ENCODE results near the gene TINAG.

The TINAG gene, protein sequence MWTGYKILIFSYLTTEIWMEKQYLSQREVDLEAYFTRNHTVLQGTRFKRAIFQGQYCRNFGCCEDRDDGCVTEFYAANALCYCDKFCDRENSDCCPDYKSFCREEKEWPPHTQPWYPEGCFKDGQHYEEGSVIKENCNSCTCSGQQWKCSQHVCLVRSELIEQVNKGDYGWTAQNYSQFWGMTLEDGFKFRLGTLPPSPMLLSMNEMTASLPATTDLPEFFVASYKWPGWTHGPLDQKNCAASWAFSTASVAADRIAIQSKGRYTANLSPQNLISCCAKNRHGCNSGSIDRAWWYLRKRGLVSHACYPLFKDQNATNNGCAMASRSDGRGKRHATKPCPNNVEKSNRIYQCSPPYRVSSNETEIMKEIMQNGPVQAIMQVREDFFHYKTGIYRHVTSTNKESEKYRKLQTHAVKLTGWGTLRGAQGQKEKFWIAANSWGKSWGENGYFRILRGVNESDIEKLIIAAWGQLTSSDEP

DNA sequence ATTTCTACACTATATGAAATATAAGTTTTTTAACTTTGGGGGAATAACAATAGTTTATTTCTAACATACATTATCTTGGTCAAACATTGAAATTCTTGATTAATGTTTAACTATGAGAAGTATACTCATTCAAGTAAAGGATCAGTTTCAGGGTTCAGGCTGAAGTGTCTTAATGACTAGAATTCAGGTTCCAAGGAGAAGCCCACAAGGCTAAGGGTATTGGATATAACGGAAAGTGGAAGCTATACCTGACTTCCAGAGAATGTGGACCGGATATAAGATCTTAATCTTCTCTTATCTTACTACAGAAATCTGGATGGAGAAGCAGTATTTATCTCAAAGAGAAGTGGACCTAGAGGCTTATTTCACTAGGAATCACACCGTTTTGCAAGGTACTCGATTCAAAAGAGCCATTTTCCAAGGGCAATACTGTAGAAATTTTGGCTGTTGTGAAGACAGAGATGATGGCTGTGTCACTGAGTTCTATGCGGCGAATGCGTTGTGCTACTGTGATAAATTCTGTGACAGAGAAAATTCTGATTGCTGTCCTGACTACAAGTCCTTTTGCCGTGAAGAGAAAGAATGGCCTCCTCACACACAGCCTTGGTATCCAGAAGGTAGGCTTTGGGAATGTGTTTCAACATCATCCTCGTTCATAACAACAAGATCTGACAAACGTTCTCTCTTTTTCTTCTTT lies at the start of gene TINAG:
Gene TINAG, plus strand, starts transcription at position 153 of the 697 bp plus-strand sequence. Its CDS starts 110 bp downstream, at position 263.
- DNase-seq (ENCODE audit: low read depth), result no peak
- TF ChIP-seq, protein P1, sequence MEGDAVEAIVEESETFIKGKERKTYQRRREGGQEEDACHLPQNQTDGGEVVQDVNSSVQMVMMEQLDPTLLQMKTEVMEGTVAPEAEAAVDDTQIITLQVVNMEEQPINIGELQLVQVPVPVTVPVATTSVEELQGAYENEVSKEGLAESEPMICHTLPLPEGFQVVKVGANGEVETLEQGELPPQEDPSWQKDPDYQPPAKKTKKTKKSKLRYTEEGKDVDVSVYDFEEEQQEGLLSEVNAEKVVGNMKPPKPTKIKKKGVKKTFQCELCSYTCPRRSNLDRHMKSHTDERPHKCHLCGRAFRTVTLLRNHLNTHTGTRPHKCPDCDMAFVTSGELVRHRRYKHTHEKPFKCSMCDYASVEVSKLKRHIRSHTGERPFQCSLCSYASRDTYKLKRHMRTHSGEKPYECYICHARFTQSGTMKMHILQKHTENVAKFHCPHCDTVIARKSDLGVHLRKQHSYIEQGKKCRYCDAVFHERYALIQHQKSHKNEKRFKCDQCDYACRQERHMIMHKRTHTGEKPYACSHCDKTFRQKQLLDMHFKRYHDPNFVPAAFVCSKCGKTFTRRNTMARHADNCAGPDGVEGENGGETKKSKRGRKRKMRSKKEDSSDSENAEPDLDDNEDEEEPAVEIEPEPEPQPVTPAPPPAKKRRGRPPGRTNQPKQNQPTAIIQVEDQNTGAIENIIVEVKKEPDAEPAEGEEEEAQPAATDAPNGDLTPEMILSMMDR (IDR thresholded peaks at IDR 0.05; ENCODE audit: low read depth, low read length), result no peak
- TF ChIP-seq POLR2A (IDR thresholded peaks at IDR 0.05; ENCODE audit: extremely low read depth, insufficient read length) (no peak), MYC (IDR thresholded peaks at IDR 0.05; ENCODE audit: low read depth, low read length) (no peak)
- TF ChIP-seq, protein P2, sequence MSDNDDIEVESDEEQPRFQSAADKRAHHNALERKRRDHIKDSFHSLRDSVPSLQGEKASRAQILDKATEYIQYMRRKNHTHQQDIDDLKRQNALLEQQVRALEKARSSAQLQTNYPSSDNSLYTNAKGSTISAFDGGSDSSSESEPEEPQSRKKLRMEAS (IDR thresholded peaks at IDR 0.05; ENCODE audit: low read depth, low read length), result no peak
- H3K4me3 ChIP-seq (ENCODE audit: low read depth, low read length), result no peak within 1 kb of the TSS

DNA sequence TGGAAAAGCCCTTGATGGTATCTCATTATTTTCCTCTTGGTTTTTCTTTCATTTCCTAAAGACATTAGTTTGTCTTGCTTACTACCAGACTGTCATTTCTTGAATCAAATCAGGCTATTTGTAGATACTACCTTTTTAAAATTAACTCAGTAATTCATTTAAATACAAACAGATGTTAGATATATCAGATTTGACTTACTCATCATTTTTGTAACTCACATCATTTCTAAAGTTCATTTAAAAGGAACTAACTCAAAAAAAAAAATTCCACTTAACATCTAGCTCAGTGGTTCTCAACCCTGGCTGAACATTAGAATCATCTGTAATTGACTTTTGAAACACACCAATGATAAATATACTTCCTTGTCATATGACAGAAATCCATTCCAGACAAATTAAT lies 48.2 kb upstream of the TINAG start:
- no peak for DNase-seq (ENCODE audit: low read depth)
- TF ChIP-seq MYC (IDR thresholded peaks at IDR 0.05; ENCODE audit: low read depth, low read length) (no peak), POLR2A (IDR thresholded peaks at IDR 0.05; ENCODE audit: extremely low read depth, insufficient read length) (no peak)
- TF ChIP-seq, protein P2 (IDR thresholded peaks at IDR 0.05; ENCODE audit: low read depth, low read length), result no peak
- TF ChIP-seq, protein P1 (IDR thresholded peaks at IDR 0.05; ENCODE audit: low read depth, low read length), result no peak
- H3K4me3 ChIP-seq (ENCODE audit: low read depth, low read length), result no peak overlapping the region

DNA sequence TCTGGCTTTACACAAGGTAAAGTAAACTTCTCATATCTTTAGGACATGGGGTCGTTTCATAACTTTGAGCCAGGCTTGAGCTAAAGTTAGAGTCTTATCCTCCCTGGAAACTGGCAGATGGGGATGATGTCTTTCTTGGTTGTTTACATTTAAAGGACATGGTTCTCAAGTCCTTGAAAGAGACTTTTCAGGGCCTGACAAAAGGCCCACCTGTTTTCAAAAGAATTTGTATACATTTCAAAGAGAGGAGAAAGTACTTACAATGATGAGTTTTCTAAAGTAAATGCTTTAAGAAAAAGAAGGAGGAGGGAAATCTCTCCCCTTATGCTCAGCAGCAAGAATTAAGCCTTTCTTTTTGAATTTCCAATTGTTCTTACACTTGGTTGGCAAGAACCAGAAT lies 45.7 kb upstream of the TINAG start:
- DNase-seq (ENCODE audit: low read depth), result no peak
- TF ChIP-seq POLR2A (IDR thresholded peaks at IDR 0.05; ENCODE audit: extremely low read depth, insufficient read length) (no peak), MYC (IDR thresholded peaks at IDR 0.05; ENCODE audit: low read depth, low read length) (no peak)
- TF ChIP-seq, protein P2 (IDR thresholded peaks at IDR 0.05; ENCODE audit: low read depth, low read length), result no peak
- TF ChIP-seq, protein P1 (IDR thresholded peaks at IDR 0.05; ENCODE audit: low read depth, low read length), result no peak
- H3K4me3 ChIP-seq (ENCODE audit: low read depth, low read length), result no peak overlapping the region

DNA sequence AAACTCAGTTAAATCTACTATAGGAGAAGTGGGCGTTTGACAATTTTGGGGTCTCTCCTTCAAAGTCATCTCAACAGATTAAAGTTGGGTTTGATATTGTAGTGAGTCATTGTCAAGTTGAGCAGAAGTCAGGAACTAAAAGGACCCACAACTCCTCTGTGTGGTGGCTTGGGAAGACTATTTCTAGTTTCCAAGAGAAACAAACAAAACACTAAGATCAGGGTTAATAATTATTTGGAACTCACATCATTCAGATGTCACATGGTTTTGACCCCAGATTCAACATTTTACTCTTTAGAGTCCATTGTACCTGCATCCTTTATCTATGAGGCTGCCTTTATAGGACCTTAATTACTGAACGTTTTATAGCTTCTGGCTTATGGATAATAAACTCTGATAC lies 45.3 kb upstream of the TINAG start:
- no peak for TF ChIP-seq POLR2A (IDR thresholded peaks at IDR 0.05; ENCODE audit: extremely low read depth, insufficient read length)
- TF ChIP-seq, protein P1 (IDR thresholded peaks at IDR 0.05; ENCODE audit: low read depth, low read length), result no peak
- no peak for TF ChIP-seq MYC (IDR thresholded peaks at IDR 0.05; ENCODE audit: low read depth, low read length)
- TF ChIP-seq, protein P2 (IDR thresholded peaks at IDR 0.05; ENCODE audit: low read depth, low read length), result no peak
- no peak for DNase-seq (ENCODE audit: low read depth)
- H3K4me3 ChIP-seq (ENCODE audit: low read depth, low read length), result no peak overlapping the region

DNA sequence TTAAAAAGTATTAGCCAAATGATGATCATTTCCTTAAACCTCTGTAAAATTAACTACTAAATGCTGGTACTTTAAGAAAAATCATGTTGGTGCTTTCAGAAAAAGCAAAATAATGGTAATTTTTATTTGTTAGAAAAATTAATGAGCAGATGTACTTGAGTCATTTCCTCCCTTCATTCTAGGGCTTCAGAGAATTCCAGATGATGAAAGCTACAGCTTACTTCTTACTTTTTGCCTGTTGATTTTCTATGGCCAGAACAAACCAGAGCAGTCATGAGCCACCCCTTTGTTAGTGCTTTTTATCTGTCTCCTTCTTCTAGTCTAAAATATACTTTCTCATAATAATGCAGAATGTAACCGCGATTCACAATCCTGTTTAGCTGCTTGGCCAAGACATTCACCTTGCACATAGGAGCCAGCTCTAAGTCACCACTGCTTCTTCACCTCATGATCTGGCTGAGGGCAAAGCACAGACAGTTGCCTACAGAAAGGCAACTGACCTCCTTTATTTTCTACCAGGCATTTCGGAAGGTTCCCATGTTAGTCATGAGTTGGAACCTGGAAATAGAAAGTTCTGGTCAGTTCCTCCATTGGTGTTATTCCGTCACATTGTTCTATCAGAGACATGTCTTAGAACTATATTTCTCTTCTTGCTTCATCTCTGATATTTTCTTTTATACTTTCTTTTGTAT lies 43.5 kb upstream of the TINAG start:
- no peak overlapping the region for H3K4me3 ChIP-seq (ENCODE audit: low read depth, low read length)
- TF ChIP-seq POLR2A (IDR thresholded peaks at IDR 0.05; ENCODE audit: extremely low read depth, insufficient read length) (no peak), MYC (IDR thresholded peaks at IDR 0.05; ENCODE audit: low read depth, low read length) (no peak)
- TF ChIP-seq, protein P2 (IDR thresholded peaks at IDR 0.05; ENCODE audit: low read depth, low read length), result no peak
- TF ChIP-seq, protein P1 (IDR thresholded peaks at IDR 0.05; ENCODE audit: low read depth, low read length), result no peak
- DNase-seq (ENCODE audit: low read depth), result no peak
